Spinal cord (tissue), 10 donors: Measurements from ENCODE around the gene IQGAP2. TPM values are rescaled to one million over a fixed set of nuclear protein-coding genes. Genes with fewer than 3 reads are reported as not detected.
A peak's percentile ranks its signal among the peaks of the same experiment; 100 is the strongest.
"Not testable (repeated sequence)": the region's sequence is repeated elsewhere in the genome, so short reads cannot be mapped to it uniquely, and the experiment has no call there.

Experiments used
- DNase-seq, 6 donors: peaks; one replicate each; pipeline versions ENCODE4 v3.0.0 to v3.0.0-alpha.2; 2013 to 2015; ENCODE audit warnings: low spot score in 6 of 6, low read depth in 4 of 6
- H3K27ac ChIP-seq: one replicate; pipeline ENCODE4 v1.5.1; 2013; ENCODE audit warnings: low read depth, low read length, control low read depth
- H3K27me3 ChIP-seq: one replicate; pipeline ENCODE4 v1.6.1; 2013; ENCODE audit warnings: low read length; ENCODE audit not compliant: control insufficient read depth, insufficient read depth
- H3K36me3 ChIP-seq: one replicate; pipeline ENCODE4 v1.6.1; 2013; ENCODE audit warnings: low read length; ENCODE audit not compliant: control insufficient read depth, insufficient read depth
- H3K4me1 ChIP-seq: one replicate; pipeline ENCODE4 v1.6.1; 2013; ENCODE audit warnings: low read length; ENCODE audit not compliant: control insufficient read depth, insufficient read depth
- H3K4me3 ChIP-seq: one replicate; pipeline ENCODE4 v1.5.1; 2013; ENCODE audit warnings: low read depth, low read length, control low read depth
- H3K9me3 ChIP-seq: one replicate; pipeline ENCODE4 v1.6.1; 2013; ENCODE audit warnings: low read length; ENCODE audit not compliant: control insufficient read depth, insufficient read depth
- WGBS: methylation state at CpG from one replicate; pipeline ENCODE4 v1.1.5; 2013; ENCODE audit warnings: missing lambda C conversion rate; ENCODE audit not compliant: insufficient coverage; 5-methylcytosine and 5-hydroxymethylcytosine counted together
- polyA plus RNA-seq, 2 donors: library from polyadenylated mRNA; unstranded; fragments of 120-200 nt; gene quantifications; one replicate each; pipeline ENCODE4 v1.2.1, GENCODE V29; 2013; ENCODE audit not compliant: insufficient read length in 2 of 2
- total RNA-seq, 2 donors: library from RNA; depleted of rRNA in 1 of 2; stranded (reverse); fragments of 120-200 nt in 1 of 2; fragments of >200 nt in 1 of 2; gene quantifications; one replicate each; pipeline versions ENCODE4 v1.2.3 to v1.2.4, GENCODE V29; 2013 to 2014
- donor health status: healthy.

IQGAP2 gene
- total and polyA plus RNA-seq, 4 donors: 10.5 to 21.6 (median 15.1) TPM

GRCh38 chr5:76500633-76501393 lies 97.7 kb downstream of the IQGAP2 start:
- no peaks in the 10 kb centered on the region for H3K9me3 ChIP-seq
- no peak for DNase-seq
- 100% methylated on average over 1 of the region's 5 CpGs for WGBS

DNA sequence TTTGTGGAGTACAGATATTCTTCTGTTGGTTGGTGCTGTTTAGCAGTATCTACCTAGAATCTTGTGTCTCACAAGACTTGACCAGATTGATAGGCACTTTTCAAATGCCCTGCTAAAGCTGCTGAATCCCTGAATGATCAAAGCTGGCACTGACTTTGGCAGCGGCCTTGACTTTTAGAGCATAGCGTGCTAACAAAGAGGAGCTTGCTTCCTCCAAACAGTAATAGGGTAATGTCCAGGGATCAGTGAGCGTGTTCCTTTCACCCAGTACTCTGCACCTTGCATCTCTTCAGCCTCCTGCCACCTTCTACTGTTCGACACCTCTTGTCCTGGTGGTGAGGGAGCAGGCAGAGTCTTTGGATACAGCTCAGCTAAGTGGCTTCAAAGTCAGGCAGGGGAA lies 100.8 kb downstream of the IQGAP2 start:
- 86% methylated on average over 3 of the region's 4 CpGs for WGBS
- no peaks in the 10 kb centered on the region for H3K27me3 ChIP-seq
- H3K4me3 ChIP-seq: no peak overlapping the region
- H3K36me3 ChIP-seq: no peaks in the 10 kb centered on the region
- no peak overlapping the region for H3K27ac ChIP-seq
- peaks cover 4% of the 10 kb centered on the region for H3K4me1 ChIP-seq
- H3K9me3 ChIP-seq: no peaks in the 10 kb centered on the region
- DNase-seq: no peak

More at GRCh38 chr5:76500633-76501393, 97.7 kb downstream of the IQGAP2 start:
- Histone ChIP-seq H3K4me1 (peaks cover 4% of the 10 kb centered on the region), H3K36me3 (no peaks in the 10 kb centered on the region), H3K27ac (no peak overlapping the region), H3K4me3 (no peak overlapping the region), H3K27me3 (no peaks in the 10 kb centered on the region)

DNA sequence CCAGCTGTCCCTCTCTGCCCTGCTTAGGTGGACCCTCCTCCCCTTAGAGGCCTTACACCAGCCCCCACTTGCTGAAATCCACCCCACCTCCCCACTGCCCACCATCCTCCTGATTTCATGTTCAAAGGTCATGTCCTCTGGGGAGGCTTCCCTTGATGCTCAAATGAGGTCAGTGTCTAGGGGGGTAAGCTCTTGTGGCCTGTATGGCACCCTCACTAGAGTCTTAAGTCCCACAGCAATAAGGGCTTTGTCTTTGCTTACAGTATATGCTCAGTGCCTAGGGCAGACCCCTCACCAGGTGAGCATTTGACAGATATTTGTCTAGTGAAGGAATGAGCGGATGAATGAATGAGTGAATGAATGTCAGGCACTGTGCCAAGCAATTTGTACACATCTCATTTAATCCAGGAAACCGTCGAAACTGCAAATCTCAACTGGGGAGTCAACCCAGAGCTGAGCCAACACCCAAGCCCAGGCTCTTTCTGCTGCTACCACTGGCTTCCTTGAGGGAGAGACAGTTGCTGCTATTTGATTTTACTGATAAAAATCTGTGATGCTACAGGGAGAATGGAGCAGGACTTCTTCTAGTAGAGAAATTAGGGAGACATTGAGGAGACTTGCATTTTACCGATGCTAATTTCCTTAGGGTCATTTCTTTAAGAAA lies 101.9 kb downstream of the IQGAP2 start:
- no peaks in the 10 kb centered on the region for H3K9me3 ChIP-seq
- WGBS: no CpG with 5 or more reads among the region's 4 CpGs
- no peak overlapping the region for H3K4me3 ChIP-seq
- H3K27me3 ChIP-seq: no peaks in the 10 kb centered on the region
- peaks cover 4% of the 10 kb centered on the region for H3K4me1 ChIP-seq
- DNase-seq: no peak
- H3K36me3 ChIP-seq: no peaks in the 10 kb centered on the region
- H3K27ac ChIP-seq: no peak overlapping the region

DNA sequence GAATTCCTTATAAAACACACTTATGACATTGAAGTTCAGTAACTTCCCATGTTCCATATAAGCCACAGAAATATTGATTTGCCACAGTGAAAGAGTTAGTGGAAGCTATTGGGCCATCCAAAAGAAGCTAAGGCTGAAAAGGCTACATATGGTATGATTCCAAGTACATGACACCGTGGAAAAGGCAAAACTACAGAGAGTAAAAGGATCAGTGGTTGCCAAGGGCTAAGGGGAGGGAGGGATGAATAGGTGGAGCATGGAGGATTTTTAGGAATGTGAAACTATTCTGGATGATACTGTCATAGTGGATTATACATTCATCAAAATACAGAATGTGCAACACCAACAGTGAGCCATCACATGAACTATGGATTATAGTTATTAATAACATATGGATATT lies 110.4 kb downstream of the IQGAP2 start:
- Histone ChIP-seq H3K36me3 (no peaks in the 10 kb centered on the region), H3K27me3 (no peaks in the 10 kb centered on the region), H3K4me3 (no peak overlapping the region), H3K9me3 (peaks cover 3% of the 10 kb centered on the region), H3K27ac (no peak overlapping the region), H3K4me1 (no peaks in the 10 kb centered on the region)
- WGBS: 57% methylated on average over 1 of the region's 1 CpG
- DNase-seq: no peak

DNA sequence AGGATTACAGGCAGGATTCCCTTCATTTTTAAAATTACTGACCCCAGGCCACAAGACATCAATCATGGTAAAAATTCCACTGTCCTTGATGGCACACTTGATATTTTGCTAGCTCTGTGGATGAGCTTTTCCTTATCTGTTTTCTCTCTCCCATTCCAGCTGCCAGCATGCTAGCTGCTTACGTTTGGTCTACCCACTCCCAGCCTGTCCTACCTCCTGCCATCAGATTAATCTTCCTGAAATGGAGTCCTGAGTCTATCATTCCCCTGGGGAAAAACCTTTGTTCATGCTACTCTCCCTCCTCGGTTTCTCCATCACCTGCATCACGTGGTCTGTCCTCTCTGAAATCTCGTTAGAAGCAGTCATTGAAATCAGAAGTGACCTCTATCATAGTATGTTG lies 111.2 kb downstream of the IQGAP2 start:
- no peak overlapping the region for H3K27ac ChIP-seq
- DNase-seq: no peak
- no peak overlapping the region for H3K4me3 ChIP-seq
- 58% methylated on average over 1 of the region's 4 CpGs for WGBS
- H3K27me3 ChIP-seq: no peaks in the 10 kb centered on the region
- no peaks in the 10 kb centered on the region for H3K36me3 ChIP-seq
- peaks cover 3% of the 10 kb centered on the region for H3K9me3 ChIP-seq
- H3K4me1 ChIP-seq: no peaks in the 10 kb centered on the region

- Histone ChIP-seq H3K36me3 (no peaks in the 10 kb centered on the region), H3K27ac (no peak overlapping the region), H3K9me3 (peaks cover 3% of the 10 kb centered on the region), H3K4me1 (no peaks in the 10 kb centered on the region), H3K4me3 (no peak overlapping the region), H3K27me3 (no peaks in the 10 kb centered on the region)
- DNase-seq: no peak
- WGBS: no CpG with 5 or more reads among the region's 2 CpGs
Observed at GRCh38 chr5:76514713-76515112, 111.6 kb downstream of the IQGAP2 start.

DNA sequence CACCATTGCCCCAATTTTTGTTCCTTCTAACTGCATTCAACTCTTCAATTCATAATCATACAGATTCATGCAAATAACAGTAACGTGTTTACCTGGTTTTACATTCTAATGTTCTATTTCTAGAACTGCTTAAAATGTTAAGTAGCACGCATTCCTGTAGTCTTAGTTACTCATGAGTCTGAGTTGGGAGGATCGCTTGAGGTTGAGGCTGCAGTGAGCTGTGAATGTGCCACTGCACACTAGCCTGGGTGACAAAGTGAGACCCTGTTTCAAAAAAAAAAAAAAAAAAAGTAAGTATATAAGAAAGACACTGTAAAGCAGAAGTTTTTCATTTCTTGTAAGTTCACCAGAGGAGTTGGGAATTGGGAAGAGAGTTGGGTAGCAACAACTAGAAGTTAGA lies 114.2 kb downstream of the IQGAP2 start:
- Histone ChIP-seq H3K9me3 (peaks cover 3% of the 10 kb centered on the region), H3K4me3 (no peak overlapping the region), H3K27me3 (no peaks in the 10 kb centered on the region), H3K27ac (no peak overlapping the region), H3K4me1 (no peaks in the 10 kb centered on the region), H3K36me3 (no peaks in the 10 kb centered on the region)
- WGBS: no CpG with 5 or more reads among the region's 3 CpGs
- no peak for DNase-seq

- H3K36me3 ChIP-seq, H3K27ac ChIP-seq, DNase-seq, H3K9me3 ChIP-seq, H3K27me3 ChIP-seq, H3K4me1 ChIP-seq, H3K4me3 ChIP-seq: not testable (repeated sequence)
- WGBS: 100% methylated on average over 2 of the region's 5 CpGs
Observed at GRCh38 chr5:76518246-76518645, 115.2 kb downstream of the IQGAP2 start.

DNA sequence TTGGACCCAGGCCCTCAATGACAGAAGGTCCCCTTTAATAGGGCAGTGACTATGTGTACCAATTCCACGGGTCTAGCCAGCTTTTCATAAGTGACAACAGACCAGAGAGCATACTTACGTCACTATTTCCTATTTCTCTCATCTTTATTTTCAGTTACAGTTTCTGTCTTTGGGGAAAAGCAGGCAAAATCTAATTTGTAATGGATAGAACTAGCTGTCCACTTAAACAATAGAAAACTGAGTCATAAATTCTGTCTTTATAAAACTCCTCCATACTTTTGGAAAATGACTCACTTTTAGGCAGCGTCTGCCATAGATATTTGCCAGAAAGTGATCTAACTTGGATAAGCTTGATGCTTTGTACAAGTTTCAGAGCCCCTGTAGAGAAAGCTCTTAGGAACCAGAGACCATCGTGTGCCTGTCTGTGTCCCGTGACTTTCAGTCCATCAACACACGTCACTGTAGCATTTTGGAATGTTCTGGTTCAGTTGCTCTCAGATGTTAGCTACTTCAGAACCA lies 118.2 kb downstream of the IQGAP2 start:
- Histone ChIP-seq H3K36me3 (no peaks in the 10 kb centered on the region), H3K4me1 (no peaks in the 10 kb centered on the region), H3K27me3 (no peaks in the 10 kb centered on the region), H3K4me3 (no peak overlapping the region), H3K9me3 (peaks cover 3% of the 10 kb centered on the region), H3K27ac (no peak overlapping the region)
- 40% methylated on average over 1 of the region's 6 CpGs for WGBS
- peak in 1 of 6 donors; percentile 39 for DNase-seq
